MM.1S (cell line): ENCODE results near the gene NACA2.

Experiments used
- CTCF ChIP-seq: fragments of 300-600 bp; sonication (generic); IDR thresholded peaks from 2 replicates; pipeline ENCODE4 v1.5.1; 2016; ENCODE audit warnings: antibody characterized with exemption, low read length, mixed read lengths
- EZH2phosphoT487 ChIP-seq: fragments of 300-600 bp; sonication (generic); IDR thresholded peaks from 2 replicates; pipeline ENCODE4 v1.6.1; 2018; ENCODE audit warnings: antibody characterized with exemption, low read length

DNA sequence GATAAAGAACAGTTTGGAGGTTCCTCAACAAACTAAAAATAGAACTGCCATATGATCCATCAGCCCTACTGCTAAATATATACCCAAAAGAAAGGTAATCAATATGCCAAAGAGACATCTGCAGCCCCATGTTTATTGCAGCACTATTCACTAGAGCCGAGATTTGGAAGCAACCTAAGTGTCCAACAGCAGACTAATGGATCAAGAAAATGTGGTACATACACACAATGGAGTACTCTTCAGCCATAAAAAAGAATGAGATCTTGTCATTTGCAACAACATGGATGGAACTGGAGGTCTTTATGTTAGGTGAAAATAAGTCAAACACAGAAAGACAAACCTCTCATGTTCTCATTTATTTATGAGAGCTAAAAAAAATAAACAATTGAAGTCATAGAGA is 48.8 kb upstream of the NACA2 start:
- TF ChIP-seq CTCF: no peak
- no peak for TF ChIP-seq EZH2phosphoT487
